NCI-H128 (cell line): Measurements from ENCODE around the gene MUC3A.

Source experiments
- DNase-seq: peaks from one replicate; lab custom pipeline; 2025; ENCODE audit not compliant: unreplicated experiment; lab: John Stamatoyannopoulos, UW

The MUC3A gene

GRCh38 chr7:100944138-100944537, 5.2 kb upstream of the MUC3A start:
- DNase-seq, result no peak

DNA sequence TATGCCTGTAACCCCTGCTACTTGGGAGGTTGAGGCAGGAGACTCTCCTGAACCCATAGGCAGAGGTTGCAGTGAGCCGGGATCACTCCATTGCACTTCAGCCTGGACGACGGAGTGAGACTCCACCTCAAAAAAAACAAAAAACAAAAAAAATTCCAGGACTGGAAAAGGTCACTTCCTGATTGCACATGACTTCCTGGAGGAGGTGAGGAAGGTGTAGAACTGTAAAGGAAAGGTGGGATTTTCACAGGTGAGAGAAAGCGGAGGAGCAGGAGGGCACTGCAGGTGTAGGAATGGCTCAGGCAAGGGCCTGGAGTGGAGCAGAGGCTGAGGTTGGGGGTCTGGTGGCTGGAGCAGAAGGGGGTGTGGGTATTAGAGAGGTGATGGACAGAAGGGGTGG, 3.2 kb upstream of the MUC3A start:
- no peak for DNase-seq

DNA sequence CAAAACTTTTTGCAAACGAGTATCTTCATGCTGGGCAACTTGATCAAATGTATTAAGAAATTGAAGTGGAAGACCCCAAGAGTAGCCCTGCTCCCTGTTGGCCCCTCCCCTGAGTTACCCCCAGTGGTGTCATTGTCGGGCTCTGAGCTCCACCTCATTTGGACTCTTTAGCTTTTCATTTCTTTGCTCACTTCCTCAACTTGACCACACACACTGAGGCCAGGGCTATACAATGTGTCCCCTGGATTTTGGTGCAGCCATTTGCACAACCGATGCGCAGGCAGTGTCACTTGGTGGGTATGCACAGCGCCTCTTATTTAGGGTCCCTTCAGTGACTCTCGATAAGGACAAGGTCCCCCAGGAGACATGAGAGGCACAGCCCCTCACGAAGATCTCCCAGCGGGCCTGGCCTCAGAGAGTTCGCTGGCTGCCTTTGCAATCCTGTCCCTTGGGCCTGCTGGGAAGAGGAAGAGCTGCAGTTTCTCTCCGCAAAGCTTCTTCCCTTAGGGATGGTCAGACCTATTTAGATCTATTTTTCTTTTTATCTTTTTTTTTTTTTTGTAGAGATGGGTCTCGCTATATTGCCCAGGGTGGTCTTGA, 2.5 kb upstream of the MUC3A start:
- DNase-seq, result no peak

- DNase-seq, result no peak
These were observed 1.5 kb upstream of the MUC3A start for GRCh38 chr7:100947792-100948191.

GRCh38 chr7:100949933-100950443, 654 bp downstream of the MUC3A start:
- DNase-seq, result no peak

DNA sequence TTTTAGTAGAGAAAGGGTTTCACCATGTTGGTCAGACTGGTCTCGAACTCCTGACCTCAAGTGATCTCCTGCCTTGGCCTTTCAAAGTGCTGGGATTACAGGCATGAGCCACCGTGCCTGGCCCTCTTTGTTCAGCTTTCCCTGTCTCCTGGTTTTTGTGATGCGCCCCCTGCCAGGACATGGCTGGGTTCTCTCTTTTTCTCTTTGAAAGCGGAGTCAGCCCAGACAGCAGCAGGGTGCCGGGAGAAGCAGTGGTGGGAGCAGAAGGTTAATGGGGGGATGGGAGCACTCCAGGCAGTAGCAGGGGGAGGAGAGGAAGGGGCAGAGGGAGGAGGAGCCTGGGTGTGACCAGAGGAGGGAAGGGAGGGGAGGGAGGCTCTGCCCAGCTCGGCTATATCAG, 1.8 kb downstream of the MUC3A start:
- no peak for DNase-seq

DNA sequence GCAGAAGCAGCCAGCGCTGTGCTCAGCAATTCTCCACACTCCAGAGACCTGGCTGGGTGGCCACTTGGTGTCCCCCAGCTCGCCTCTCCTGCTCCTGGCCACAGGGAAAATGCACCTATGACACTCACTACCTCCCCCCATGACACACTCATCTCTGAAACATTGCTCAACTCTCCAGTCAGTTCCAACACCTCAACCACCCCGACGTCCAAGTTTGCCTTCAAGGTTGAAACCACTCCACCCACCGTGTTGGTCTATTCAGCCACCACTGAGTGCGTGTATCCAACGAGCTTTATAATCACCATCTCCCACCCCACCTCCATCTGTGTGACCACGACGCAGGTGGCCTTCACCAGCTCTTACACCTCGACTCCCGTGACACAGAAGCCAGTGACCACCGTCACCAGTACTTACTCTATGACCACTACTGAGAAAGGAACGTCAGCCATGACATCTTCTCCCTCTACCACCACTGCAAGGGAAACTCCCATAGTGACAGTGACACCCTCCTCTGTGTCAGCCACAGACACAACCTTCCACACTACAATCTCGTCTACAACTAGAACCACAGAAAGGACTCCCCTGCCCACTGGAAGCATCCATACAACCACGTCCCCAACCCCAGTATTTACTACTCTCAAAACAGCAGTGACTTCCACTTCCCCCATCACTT, 2.7 kb downstream of the MUC3A start:
- no peak for DNase-seq

DNA sequence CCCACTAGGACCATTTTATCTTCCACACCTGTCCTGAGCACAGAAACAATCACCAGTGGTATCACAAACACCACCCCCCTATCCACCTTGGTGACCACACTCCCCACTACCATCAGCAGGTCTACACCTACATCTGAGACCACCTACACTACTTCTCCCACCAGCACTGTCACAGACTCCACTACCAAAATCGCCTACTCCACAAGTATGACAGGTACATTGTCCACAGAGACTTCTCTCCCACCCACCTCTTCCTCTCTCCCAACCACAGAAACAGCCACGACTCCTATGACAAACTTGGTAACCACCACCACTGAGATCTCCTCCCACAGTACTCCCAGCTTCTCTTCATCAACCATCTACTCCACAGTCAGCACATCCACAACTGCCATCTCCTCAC, 3.3 kb downstream of the MUC3A start:
- no peak for DNase-seq

DNA sequence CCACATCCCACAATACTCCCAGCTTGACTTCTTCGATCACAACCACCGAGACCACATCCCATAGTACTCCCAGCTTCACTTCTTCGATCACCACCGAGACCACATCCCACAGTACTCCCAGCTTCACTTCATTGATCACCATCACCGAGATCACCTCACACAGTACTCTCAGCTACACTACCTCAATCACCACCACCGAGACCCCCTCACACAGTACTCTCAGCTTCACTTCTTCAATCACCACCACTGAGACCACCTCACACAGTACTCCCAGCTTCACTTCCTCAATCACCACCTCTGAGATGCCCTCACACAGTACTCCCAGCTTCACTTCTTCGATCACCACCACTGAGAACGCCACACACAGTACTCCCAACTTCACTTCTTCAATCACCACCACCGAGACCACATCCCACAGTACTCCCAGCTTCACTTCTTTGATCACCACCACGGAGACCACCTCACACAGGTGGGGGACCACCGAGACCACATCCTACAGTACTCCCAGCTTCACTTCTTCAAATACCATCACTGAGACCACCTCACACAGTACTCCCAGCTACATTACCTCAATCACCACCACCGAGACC, 8.6 kb downstream of the MUC3A start:
- no peak for DNase-seq

- DNase-seq, result no peak
These were observed 10.6 kb downstream of the MUC3A start for GRCh38 chr7:100959894-100960293.

DNA sequence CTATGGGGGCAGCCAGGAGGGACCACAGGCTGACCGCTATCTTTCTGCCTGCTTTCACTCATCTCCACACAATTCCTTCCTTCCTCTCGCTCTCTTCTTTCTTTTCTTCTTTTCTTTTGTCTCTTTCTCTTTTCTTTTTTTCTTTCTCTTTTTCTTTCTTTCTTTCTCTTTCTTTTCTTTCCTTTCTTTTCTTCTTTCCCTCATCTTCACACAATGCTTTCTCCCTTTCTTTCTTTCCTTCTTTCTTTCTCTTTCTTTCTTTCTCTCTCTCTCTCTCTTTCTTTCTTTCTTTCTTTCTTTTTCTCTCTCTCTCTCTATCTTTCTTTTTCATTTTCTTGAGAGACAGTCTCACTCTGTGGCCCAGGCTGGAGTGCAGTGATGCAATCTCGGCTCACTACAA, 13.2 kb downstream of the MUC3A start:
- DNase-seq, result no peak

- no peak for DNase-seq
These were observed 14.1 kb downstream of the MUC3A start for GRCh38 chr7:100963386-100963785.

- no peak for DNase-seq
These were observed 14.5 kb downstream of the MUC3A start for GRCh38 chr7:100963874-100964273.

- no peak for DNase-seq
These were observed 15.3 kb downstream of the MUC3A start for GRCh38 chr7:100964630-100965029.

- no peak for DNase-seq
These were observed 15.8 kb downstream of the MUC3A start for GRCh38 chr7:100965045-100965722.

- DNase-seq, result no peak
These were observed 16.6 kb downstream of the MUC3A start for GRCh38 chr7:100965723-100966541.

DNA sequence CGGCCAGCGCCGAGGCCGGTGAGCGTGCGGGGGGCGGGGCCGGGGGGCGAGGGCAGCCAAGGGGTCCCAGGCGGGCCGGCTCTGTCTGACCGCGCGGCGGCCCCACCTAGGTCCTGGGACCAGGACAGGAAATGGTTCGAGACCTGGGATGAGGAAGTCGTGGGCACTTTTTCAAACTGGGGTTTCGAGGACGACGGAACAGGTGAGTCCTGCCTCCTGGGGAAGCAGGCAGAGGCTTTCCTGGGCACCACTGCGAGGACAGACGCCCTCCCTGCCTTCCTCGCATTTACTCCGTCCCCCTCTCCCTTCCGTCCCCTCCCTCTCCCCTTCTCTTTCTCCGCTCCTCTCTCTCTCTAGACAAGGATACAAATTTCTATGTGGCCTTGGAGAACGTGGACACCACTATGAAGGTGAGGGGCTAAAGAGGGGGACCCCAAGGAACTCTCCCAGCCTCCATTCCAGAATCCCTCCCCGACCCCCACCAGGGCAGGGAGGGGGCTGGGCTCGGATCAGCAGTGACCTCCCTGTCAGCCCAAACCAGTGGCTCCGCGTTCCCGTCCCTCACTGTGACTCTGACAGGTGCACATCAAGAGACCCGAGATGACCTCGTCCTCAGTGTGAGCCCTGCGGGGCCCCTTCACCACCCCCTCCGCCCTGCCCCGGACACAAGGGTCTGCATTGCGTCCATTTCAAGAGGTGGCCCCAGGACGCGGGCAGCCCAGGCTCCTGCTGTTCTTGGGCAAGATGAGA, 17.4 kb downstream of the MUC3A start:
- DNase-seq, result no peak

DNA sequence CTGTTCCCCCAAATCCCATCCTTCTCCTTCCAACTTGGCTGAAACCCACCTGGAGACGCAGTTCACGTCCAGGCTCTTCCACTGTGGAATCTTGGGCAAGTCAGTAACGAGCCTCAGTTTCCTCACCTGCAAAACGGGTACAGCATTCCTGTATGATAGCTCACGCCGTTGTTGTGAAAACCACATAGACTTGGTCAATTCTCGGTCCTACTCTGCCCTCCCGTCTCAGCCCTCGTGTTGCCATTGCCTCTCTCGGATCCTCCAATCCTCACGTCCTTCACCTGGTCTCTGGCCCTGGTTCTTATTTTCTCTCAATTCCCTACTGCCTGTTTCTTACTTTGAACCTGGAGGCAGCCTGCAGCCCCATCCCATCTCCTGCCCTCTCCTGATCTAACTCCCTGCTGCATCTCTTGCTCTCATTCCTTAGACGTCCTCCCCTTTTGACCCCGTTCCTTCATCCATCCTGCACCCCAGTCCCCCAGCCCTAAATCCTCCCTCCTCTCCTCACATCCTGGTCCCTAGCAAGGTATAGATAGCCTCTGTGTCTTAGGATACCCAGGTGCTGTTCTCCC, 18.0 kb downstream of the MUC3A start:
- no peak for DNase-seq

DNA sequence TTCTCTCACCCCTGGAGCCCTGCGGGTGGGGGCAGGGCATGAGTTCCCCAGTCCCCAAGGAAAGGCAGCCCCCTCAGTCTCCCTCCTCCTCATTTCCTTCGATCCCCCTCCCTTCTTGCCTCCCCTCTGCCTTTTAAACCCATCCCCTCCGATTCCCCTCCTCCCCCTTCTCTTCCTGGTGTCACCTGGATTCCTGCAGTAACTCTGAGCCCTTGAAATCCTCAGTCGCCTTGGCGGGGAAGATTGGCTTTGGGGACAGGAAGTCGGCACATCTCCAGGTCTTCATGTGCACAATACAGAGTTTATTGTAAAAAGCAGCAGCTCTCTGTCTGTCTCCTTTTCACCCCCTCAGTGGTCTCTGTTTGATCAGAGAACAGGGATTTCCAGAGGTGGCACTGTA, 18.7 kb downstream of the MUC3A start:
- DNase-seq, result no peak

DNA sequence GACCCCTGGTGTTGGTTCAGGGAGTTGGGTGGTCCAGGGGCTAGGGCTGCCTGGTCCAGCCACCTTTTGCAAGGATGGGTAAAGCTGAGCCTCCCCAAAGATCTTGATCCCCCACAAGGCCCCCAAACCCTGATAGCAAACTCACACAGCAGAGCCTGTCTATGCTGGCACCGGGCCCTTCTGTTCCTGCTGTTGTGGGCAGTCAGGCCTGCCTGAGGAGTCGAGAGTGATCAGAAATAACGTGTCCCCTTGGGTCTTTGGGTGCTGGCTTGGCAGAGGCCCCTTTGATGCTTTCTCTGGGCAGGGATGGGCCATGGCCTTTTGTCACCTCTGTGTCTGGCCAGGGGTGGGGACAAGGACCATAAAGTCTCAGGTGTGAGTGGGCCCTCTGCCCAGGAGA, 19.3 kb downstream of the MUC3A start:
- no peak for DNase-seq
